ENCODE measurements around the gene MAIP1.

Gene MAIP1

GRCh38 chr2:199992296-199992695 lies 36.9 kb downstream of the MAIP1 start:
- DNase-seq: no peak

DNA sequence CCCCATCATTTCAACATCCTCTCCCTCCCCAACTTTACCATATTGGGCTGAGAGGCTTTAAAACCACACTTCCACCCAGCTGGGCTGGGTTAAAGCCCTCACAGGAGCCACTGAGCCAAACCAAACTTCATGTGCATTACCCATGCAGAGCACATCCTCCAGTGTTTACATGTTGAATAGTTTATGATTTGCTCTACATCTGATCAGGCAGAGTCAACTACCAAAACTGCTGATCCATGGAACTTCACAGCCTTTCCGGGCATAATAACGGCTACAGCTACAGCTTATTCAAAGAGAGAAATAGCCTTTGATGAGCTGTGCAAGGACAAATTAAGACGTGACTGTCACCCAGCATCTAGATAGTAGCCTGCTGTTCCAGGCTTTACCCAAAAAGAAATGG lies 39.0 kb downstream of the MAIP1 start:
- DNase-seq: no peak

- no peak for DNase-seq
These were observed 39.5 kb downstream of the MAIP1 start for GRCh38 chr2:199994896-199995295.

DNA sequence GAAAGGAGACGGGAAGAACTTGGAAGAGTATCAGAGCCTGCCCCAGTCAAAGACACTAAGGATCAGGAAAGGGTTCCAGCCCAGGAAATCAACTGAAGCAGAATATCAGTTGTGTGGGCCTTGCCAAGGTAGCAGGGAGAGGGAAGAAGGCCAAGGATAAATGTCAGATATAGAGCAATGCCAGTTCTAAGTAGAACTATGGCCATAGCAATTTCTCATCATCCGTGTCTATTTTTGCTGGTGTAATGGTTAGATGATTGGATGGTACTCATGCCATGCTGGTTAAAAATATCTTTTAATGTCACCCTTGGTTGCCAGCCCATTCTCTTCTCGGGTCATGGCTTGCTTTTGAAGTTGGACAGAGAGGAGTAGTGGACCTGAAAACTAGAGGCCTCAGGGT lies 41.9 kb downstream of the MAIP1 start:
- DNase-seq: no peak

DNA sequence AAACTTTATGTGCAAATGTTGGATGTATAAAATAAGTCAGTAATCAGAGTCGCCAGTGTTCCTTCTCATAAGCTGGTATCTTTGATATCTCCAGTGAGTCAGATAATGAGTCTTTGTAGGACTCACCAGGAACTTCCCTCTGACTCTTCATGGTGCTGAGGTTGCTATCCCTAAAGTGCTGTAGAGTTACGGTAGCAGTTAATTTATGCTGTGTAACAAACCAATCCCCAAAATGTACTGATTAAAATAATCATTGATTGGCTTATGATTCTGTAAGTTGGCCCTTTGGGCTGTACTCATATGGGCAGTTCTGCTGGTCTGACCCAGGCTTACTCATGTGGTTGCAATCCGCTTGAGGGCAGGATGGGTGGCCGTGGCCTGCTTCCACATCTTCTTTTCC lies 43.8 kb downstream of the MAIP1 start:
- no peak for DNase-seq

DNA sequence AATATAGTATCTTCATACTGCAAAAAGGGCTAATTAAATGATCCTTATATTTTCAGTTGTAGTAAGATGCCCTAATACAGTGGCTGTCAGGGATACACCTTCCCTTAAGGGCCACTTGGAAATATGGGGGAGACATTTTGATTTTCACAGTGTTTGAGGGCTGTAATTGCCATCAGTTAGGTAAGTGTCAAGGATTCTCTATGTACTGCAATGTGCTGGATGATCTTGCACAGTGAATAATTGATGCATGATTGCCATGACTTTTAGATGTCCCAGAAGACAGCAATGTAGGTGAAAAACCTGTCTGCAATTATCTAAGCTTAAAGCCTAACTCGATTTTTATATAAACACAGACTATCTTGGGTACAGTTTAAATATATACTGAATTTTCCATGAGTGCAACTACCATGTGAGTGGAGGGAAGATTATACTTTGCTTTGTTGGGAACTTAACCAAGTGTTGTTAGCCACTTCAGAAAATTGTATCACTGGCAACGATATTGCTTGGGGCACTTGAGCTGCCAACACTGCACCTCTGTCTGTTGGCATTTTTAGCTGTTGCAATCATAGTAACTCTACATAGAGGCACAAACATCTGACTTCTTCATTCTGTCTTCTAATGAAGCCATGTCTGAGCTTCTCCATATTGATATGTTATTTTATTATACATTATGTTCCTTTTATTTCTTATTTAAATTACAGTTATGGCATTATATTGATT lies 45.2 kb downstream of the MAIP1 start:
- DNase-seq: no peak

- no peak for DNase-seq
These were observed 48.1 kb downstream of the MAIP1 start for GRCh38 chr2:200003444-200003843.

DNA sequence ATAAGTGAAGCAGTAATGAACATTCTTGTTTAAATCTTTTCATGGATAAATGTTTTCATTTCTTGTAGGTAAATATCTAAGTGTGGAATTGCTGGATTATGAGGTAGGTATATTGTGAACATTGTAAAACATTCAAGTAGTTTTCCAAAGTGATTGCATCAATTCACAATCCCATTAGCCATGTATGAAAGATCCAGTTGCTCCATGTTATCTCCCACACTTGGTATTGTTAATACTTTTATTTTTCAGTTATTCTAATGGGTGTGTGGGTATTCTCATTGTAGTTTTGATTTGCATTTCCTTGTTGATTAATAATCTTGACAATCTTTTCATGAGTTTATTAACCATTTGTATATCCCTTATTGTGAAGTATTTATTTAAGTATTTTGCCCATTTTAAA lies 50.3 kb downstream of the MAIP1 start:
- DNase-seq: no peak

DNA sequence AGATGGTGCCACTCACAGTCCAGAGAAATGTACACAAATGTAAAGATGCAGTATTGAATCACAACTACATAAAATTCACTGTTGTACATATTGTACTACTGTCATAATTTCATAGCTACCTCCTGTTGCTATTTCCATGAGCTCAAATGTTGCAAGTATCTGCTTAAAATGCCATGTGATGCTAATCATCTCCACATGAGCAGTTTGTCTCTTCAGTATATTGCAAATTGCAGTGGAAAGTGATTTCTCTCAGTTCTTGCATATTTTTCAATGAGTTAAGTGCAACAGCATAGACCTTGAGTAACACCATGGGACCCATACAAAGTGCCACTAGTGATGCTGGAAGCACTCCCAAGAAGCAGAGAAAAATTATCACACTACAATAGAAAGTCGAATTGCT lies 51.9 kb downstream of the MAIP1 start:
- DNase-seq: no peak

DNA sequence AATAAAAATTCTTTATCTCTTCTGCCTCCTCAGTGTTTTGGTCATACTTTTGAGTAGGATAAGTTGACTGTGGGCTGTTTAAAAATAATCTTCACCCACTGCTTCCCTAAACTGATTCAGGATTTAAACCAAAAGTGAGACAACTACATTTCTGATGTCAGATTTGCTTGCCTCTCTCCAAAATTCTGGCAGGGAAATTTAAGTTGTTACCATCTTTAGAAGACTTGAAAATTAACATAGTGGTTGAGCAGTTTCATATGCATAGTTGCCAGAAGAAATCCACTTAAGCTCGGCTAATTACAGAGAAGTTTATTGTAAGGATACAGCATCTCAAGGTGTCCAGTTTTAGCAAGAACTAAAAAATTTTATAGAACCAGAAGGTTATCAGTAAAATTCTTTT lies 57.0 kb downstream of the MAIP1 start:
- no peak for DNase-seq
